ENCODE results near the gene DAPK1. TPM values are rescaled to one million over a fixed set of nuclear protein-coding genes. Genes with fewer than 3 reads are reported as not detected.
A peak's percentile ranks its signal among the peaks of the same experiment; 100 is the strongest.

Gene DAPK1
- total and polyA plus RNA-seq, 2 donors (not counting 3 experiments of a cell fraction or from before 2014, with no cell fraction given) = 58.9 to 119 TPM

DNA sequence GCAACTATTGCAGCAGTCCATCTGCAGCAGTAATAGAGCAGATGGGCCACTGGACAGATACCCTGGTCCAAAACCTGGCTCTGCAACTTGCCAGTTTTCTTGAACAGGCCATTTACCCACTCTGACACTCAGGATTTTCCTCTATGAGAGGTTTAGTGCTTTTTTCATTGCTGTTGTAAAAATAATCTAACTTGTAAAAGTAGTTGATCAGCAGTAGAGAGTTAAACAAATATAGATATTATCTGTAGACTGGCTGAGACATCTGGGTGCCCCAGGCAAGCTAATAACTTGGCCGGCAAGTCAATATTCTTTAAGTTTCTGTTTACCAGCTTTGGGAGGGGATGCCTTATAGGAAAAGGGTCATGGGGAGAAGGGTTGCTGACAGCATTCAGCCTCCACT lies 4.1 kb downstream of the DAPK1 start:
- no peak overlapping the region for H3K9ac ChIP-seq (replicated peaks; ENCODE audit: extremely low read depth, insufficient read depth, low read length)
- no peaks in the 10 kb centered on the region for H3K9me1 ChIP-seq (replicated peaks; ENCODE audit: control insufficient read depth, extremely low read depth, insufficient read depth, low read length)
- no peaks in the 10 kb centered on the region for H4K20me1 ChIP-seq (replicated peaks; ENCODE audit: control insufficient read depth, extremely low read depth, insufficient read depth, low read length)
- TF ChIP-seq, protein P1, sequence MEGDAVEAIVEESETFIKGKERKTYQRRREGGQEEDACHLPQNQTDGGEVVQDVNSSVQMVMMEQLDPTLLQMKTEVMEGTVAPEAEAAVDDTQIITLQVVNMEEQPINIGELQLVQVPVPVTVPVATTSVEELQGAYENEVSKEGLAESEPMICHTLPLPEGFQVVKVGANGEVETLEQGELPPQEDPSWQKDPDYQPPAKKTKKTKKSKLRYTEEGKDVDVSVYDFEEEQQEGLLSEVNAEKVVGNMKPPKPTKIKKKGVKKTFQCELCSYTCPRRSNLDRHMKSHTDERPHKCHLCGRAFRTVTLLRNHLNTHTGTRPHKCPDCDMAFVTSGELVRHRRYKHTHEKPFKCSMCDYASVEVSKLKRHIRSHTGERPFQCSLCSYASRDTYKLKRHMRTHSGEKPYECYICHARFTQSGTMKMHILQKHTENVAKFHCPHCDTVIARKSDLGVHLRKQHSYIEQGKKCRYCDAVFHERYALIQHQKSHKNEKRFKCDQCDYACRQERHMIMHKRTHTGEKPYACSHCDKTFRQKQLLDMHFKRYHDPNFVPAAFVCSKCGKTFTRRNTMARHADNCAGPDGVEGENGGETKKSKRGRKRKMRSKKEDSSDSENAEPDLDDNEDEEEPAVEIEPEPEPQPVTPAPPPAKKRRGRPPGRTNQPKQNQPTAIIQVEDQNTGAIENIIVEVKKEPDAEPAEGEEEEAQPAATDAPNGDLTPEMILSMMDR (IDR thresholded peaks at IDR 0.05; ENCODE audit: extremely low read depth in 1 of 2, insufficient read depth in 1 of 2, low read depth in 1 of 2, low read length in 2 of 2) = no peak
- TF ChIP-seq, protein P2, sequence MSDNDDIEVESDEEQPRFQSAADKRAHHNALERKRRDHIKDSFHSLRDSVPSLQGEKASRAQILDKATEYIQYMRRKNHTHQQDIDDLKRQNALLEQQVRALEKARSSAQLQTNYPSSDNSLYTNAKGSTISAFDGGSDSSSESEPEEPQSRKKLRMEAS (IDR thresholded peaks at IDR 0.05; ENCODE audit: insufficient read depth, insufficient read length) = no peak
- no peak for TF ChIP-seq GATA2 (IDR thresholded peaks at IDR 0.05; ENCODE audit: insufficient read depth, insufficient read length, low read depth, low read length)
- TF ChIP-seq JUN (IDR thresholded peaks at IDR 0.05; ENCODE audit: borderline replicate concordance, insufficient read depth, insufficient read length, low read depth) = no peak
- TF ChIP-seq EZH2 (IDR thresholded peaks at IDR 0.05; ENCODE audit: borderline replicate concordance, low read depth, low read length, severe bottlenecking) = no peak
- no peak for TF ChIP-seq POLR2AphosphoS5 (IDR thresholded peaks at IDR 0.05; ENCODE audit: insufficient read depth, low read depth, low read length)
- TF ChIP-seq MYC (IDR thresholded peaks at IDR 0.05; ENCODE audit: low read depth, low read length) = no peak
- TF ChIP-seq POLR2A (IDR thresholded peaks at IDR 0.05; ENCODE audit: low read depth, low read length) = no peak
- TF ChIP-seq FOS (IDR thresholded peaks at IDR 0.05; ENCODE audit: borderline replicate concordance, insufficient read depth, low read length) = no peak
- H3K27ac ChIP-seq (ENCODE audit: insufficient read depth, low read depth, low read length) = no peak overlapping the region
- intact Hi-C loops (cut with micrococcal nuclease) = loop anchor here (5.0 to 10.0 kb wide), 2 partner anchors 45 to 1273 kb away; no protein-coding TSS in a partner anchor
- H3K9me3 ChIP-seq (replicated peaks; ENCODE audit: control insufficient read depth, insufficient read depth, low read length) = no peaks in the 10 kb centered on the region
- peak overlapping the region; percentile 28 for H3K4me2 ChIP-seq (ENCODE audit: insufficient read depth, low read length)
- no TSS peak for BruUV-seq (replicated peaks)
- peaks cover 58% of the 10 kb centered on the region for H3K4me1 ChIP-seq (ENCODE audit: control insufficient read depth, extremely low read depth, insufficient read depth, low read length)
- DNase-seq (ENCODE audit: low read depth, low spot score) = no peak
- H3K4me3 ChIP-seq (replicated peaks in 1 of 3; ENCODE audit: insufficient read depth in 1 of 3, low read depth in 1 of 3, low read length in 3 of 3) = no peak overlapping the region
- ChIA-PET POLR2A (no interaction called here), CTCF (interaction anchor here (1.0 to 1.5 kb wide), 2 partner anchors 43 to 137 kb away, joined by 3 to 4 read pairs; no protein-coding TSS in a partner anchor)
- H2AFZ ChIP-seq (ENCODE audit: low read depth, low read length) = no peak overlapping the region
- no peaks in the 10 kb centered on the region for H3K27me3 ChIP-seq (ENCODE audit: control insufficient read depth in 2 of 2, insufficient read depth in 2 of 2, low read length in 2 of 2)
- dilution Hi-C loops (cut with MboI; ENCODE audit: extremely low pct_ligation_motif_present, low sequenced_read_pairs) = no loop called here
- peaks cover 47% of the 10 kb centered on the region for H3K79me2 ChIP-seq (ENCODE audit: control insufficient read depth, insufficient read depth, low read length)
- FAIRE-seq = no peak
- H3K36me3 ChIP-seq (ENCODE audit: control insufficient read depth in 2 of 2, extremely low read depth in 1 of 2, insufficient read depth in 2 of 2, low read length in 2 of 2) = no peaks in the 10 kb centered on the region
